Measurements from ENCODE around the gene CCNY.

Gene CCNY

GRCh38 chr10:35386594-35387174, 50.4 kb downstream of the CCNY start:
- Histone ChIP-seq H3K36me3 (ENCODE audit: insufficient read depth, insufficient read length, low read length) (no peaks in the 10 kb centered on the region), H3K4me3 (ENCODE audit: insufficient read length, low read depth) (no peak overlapping the region), H3K4me1 (ENCODE audit: insufficient read depth, insufficient read length) (no peaks in the 10 kb centered on the region), H3K27me3 (ENCODE audit: insufficient read depth, insufficient read length) (no peaks in the 10 kb centered on the region), H3K9me3 (ENCODE audit: insufficient read depth, low read length) (peaks cover 22% of the 10 kb centered on the region), H3K9ac (ENCODE audit: insufficient read length, low read depth) (no peak overlapping the region)
- no peak for TF ChIP-seq ZNF274 (IDR thresholded peaks at IDR 0.05; ENCODE audit: low read depth, low read length)
- no peak for TF ChIP-seq YY1 (IDR thresholded peaks at IDR 0.05; ENCODE audit: insufficient read depth, insufficient read length)
- no peak for TF ChIP-seq SUZ12 (IDR thresholded peaks at IDR 0.05; ENCODE audit: extremely low read depth, insufficient read depth, insufficient read length)
- DNase-seq (ENCODE audit: low read depth, low spot score): no peak

GRCh38 chr10:35387768-35388167, 51.5 kb downstream of the CCNY start:
- Histone ChIP-seq H3K4me3 (ENCODE audit: insufficient read length, low read depth) (no peak overlapping the region), H3K27me3 (ENCODE audit: insufficient read depth, insufficient read length) (no peaks in the 10 kb centered on the region), H3K9me3 (ENCODE audit: insufficient read depth, low read length) (peaks cover 25% of the 10 kb centered on the region), H3K4me1 (ENCODE audit: insufficient read depth, insufficient read length) (peaks cover 1% of the 10 kb centered on the region), H3K36me3 (ENCODE audit: insufficient read depth, insufficient read length, low read length) (no peaks in the 10 kb centered on the region), H3K9ac (ENCODE audit: insufficient read length, low read depth) (no peak overlapping the region)
- DNase-seq (ENCODE audit: low read depth, low spot score): no peak
- no peak for TF ChIP-seq SUZ12 (IDR thresholded peaks at IDR 0.05; ENCODE audit: extremely low read depth, insufficient read depth, insufficient read length)
- no peak for TF ChIP-seq ZNF274 (IDR thresholded peaks at IDR 0.05; ENCODE audit: low read depth, low read length)
- no peak for TF ChIP-seq YY1 (IDR thresholded peaks at IDR 0.05; ENCODE audit: insufficient read depth, insufficient read length)

GRCh38 chr10:35388197-35388596, 51.9 kb downstream of the CCNY start:
- no peaks in the 10 kb centered on the region for H3K36me3 ChIP-seq (ENCODE audit: insufficient read depth, insufficient read length, low read length)
- H3K9me3 ChIP-seq (ENCODE audit: insufficient read depth, low read length): peaks cover 25% of the 10 kb centered on the region

DNA sequence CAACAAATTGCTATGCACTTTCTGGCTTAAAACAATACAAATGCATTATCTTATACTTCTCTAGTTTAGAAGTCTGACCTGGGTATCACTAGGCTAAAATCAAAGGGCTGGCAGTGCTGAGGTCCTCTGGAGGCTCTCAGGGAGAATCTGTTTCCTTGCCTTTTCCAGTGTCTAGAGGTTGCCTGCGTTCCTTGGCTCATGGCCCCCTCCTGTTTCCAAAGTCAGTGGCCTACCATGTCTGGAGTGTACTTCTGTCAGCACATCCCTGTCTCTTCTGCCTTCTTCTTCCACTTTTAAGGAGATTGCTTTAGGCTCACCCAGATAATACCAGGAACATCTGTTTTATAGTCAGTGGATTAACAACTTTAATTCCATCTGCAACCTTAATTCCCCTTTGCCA, 52.4 kb downstream of the CCNY start:
- no peaks in the 10 kb centered on the region for H3K27me3 ChIP-seq (ENCODE audit: insufficient read depth, insufficient read length)
- no peak overlapping the region for H3K9ac ChIP-seq (ENCODE audit: insufficient read length, low read depth)
- H3K9me3 ChIP-seq (ENCODE audit: insufficient read depth, low read length): peaks cover 25% of the 10 kb centered on the region
- H3K4me1 ChIP-seq (ENCODE audit: insufficient read depth, insufficient read length): peaks cover 3% of the 10 kb centered on the region
- H3K4me3 ChIP-seq (ENCODE audit: insufficient read length, low read depth): no peak overlapping the region
- no peak for TF ChIP-seq SUZ12 (IDR thresholded peaks at IDR 0.05; ENCODE audit: extremely low read depth, insufficient read depth, insufficient read length)
- no peak for TF ChIP-seq ZNF274 (IDR thresholded peaks at IDR 0.05; ENCODE audit: low read depth, low read length)
- no peak for TF ChIP-seq YY1 (IDR thresholded peaks at IDR 0.05; ENCODE audit: insufficient read depth, insufficient read length)
- no peaks in the 10 kb centered on the region for H3K36me3 ChIP-seq (ENCODE audit: insufficient read depth, insufficient read length, low read length)
- no peak for DNase-seq (ENCODE audit: low read depth, low spot score)

More at GRCh38 chr10:35388197-35388596, 51.9 kb downstream of the CCNY start:
- no peak overlapping the region for H3K9ac ChIP-seq (ENCODE audit: insufficient read length, low read depth)
- DNase-seq (ENCODE audit: low read depth, low spot score): no peak
- TF ChIP-seq ZNF274 (IDR thresholded peaks at IDR 0.05; ENCODE audit: low read depth, low read length) (no peak), SUZ12 (IDR thresholded peaks at IDR 0.05; ENCODE audit: extremely low read depth, insufficient read depth, insufficient read length) (no peak), YY1 (IDR thresholded peaks at IDR 0.05; ENCODE audit: insufficient read depth, insufficient read length) (no peak)
- H3K4me1 ChIP-seq (ENCODE audit: insufficient read depth, insufficient read length): peaks cover 3% of the 10 kb centered on the region
- H3K27me3 ChIP-seq (ENCODE audit: insufficient read depth, insufficient read length): no peaks in the 10 kb centered on the region
- H3K4me3 ChIP-seq (ENCODE audit: insufficient read length, low read depth): no peak overlapping the region

DNA sequence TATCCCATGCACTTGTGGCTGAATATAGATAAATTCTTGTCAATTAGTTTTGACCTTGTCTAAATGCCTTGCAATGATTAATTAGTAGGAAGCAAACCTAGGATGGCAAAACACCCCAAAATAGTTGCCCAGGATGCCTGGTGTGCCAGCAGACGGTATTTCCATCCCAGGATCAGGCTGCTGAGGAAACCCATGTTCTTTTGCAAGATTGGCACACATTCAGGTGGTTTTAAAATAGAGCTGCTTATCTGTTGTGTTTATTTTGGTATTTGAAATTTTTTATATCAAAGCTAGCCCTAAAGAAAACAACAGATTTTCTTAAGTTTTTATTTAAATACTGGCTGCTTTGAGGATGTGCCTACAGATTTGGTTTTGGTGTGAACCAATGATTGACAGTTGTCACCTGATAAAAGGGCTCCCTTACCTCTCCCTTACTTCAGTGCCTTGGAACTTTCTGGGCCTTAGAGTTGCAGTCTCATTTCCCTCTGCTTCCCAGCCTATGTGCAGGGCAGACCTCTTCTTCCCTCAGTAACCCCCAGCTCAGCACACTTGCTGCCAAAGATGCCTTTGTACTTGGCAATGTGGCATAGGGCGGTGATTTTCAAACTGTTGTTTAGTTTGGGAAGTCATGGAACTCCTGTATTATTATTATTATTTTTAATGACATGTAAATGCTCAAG, 54.0 kb downstream of the CCNY start:
- H3K27me3 ChIP-seq (ENCODE audit: insufficient read depth, insufficient read length): no peaks in the 10 kb centered on the region
- H3K36me3 ChIP-seq (ENCODE audit: insufficient read depth, insufficient read length, low read length): no peaks in the 10 kb centered on the region
- H3K9me3 ChIP-seq (ENCODE audit: insufficient read depth, low read length): peaks cover 25% of the 10 kb centered on the region
- H3K4me1 ChIP-seq (ENCODE audit: insufficient read depth, insufficient read length): peaks cover 4% of the 10 kb centered on the region
- no peak for TF ChIP-seq SUZ12 (IDR thresholded peaks at IDR 0.05; ENCODE audit: extremely low read depth, insufficient read depth, insufficient read length)
- no peak for TF ChIP-seq YY1 (IDR thresholded peaks at IDR 0.05; ENCODE audit: insufficient read depth, insufficient read length)
- no peak for TF ChIP-seq ZNF274 (IDR thresholded peaks at IDR 0.05; ENCODE audit: low read depth, low read length)
- DNase-seq (ENCODE audit: low read depth, low spot score): no peak
- H3K4me3 ChIP-seq (ENCODE audit: insufficient read length, low read depth): no peak overlapping the region
- H3K9ac ChIP-seq (ENCODE audit: insufficient read length, low read depth): no peak overlapping the region

- Histone ChIP-seq H3K4me3 (ENCODE audit: insufficient read length, low read depth) (no peak overlapping the region), H3K9me3 (ENCODE audit: insufficient read depth, low read length) (peaks cover 25% of the 10 kb centered on the region), H3K4me1 (ENCODE audit: insufficient read depth, insufficient read length) (peaks cover 8% of the 10 kb centered on the region), H3K27me3 (ENCODE audit: insufficient read depth, insufficient read length) (no peaks in the 10 kb centered on the region), H3K9ac (ENCODE audit: insufficient read length, low read depth) (no peak overlapping the region), H3K36me3 (ENCODE audit: insufficient read depth, insufficient read length, low read length) (no peaks in the 10 kb centered on the region)
- TF ChIP-seq SUZ12 (IDR thresholded peaks at IDR 0.05; ENCODE audit: extremely low read depth, insufficient read depth, insufficient read length) (no peak), YY1 (IDR thresholded peaks at IDR 0.05; ENCODE audit: insufficient read depth, insufficient read length) (no peak), ZNF274 (IDR thresholded peaks at IDR 0.05; ENCODE audit: low read depth, low read length) (no peak)
- no peak for DNase-seq (ENCODE audit: low read depth, low spot score)
These were observed 54.5 kb downstream of the CCNY start for GRCh38 chr10:35390843-35391152.

GRCh38 chr10:35391153-35391953, 55.0 kb downstream of the CCNY start:
- H3K36me3 ChIP-seq (ENCODE audit: insufficient read depth, insufficient read length, low read length): no peaks in the 10 kb centered on the region
- H3K4me3 ChIP-seq (ENCODE audit: insufficient read length, low read depth): no peak overlapping the region
- peaks cover 8% of the 10 kb centered on the region for H3K4me1 ChIP-seq (ENCODE audit: insufficient read depth, insufficient read length)
- H3K27me3 ChIP-seq (ENCODE audit: insufficient read depth, insufficient read length): no peaks in the 10 kb centered on the region
- no peak overlapping the region for H3K9ac ChIP-seq (ENCODE audit: insufficient read length, low read depth)
- DNase-seq (ENCODE audit: low read depth, low spot score): no peak
- TF ChIP-seq ZNF274 (IDR thresholded peaks at IDR 0.05; ENCODE audit: low read depth, low read length): no peak
- no peak for TF ChIP-seq YY1 (IDR thresholded peaks at IDR 0.05; ENCODE audit: insufficient read depth, insufficient read length)
- TF ChIP-seq SUZ12 (IDR thresholded peaks at IDR 0.05; ENCODE audit: extremely low read depth, insufficient read depth, insufficient read length): no peak
- H3K9me3 ChIP-seq (ENCODE audit: insufficient read depth, low read length): peaks cover 25% of the 10 kb centered on the region
